ENCODE measurements around the gene FBXW10. TPM values are rescaled to one million over a fixed set of nuclear protein-coding genes. Genes with fewer than 3 reads are reported as not detected.
"Not testable (repeated sequence)": the region's sequence is repeated elsewhere in the genome, so short reads cannot be mapped to it uniquely, and the experiment has no call there.

Gene FBXW10
- total RNA-seq, 2 donors from 2014 or later = 0.10 to 0.14 TPM

- DNase-seq (ENCODE audit: low spot score); intact Hi-C loops (cut with DNase I): not testable (repeated sequence)
Observed at GRCh38 chr17:18747501-18747900, 3.6 kb downstream of the FBXW10 start.

- intact Hi-C loops (cut with DNase I); DNase-seq (ENCODE audit: low spot score): not testable (repeated sequence)
Observed at GRCh38 chr17:18750242-18750641, 6.4 kb downstream of the FBXW10 start.

GRCh38 chr17:18753829-18754409 lies 10.1 kb downstream of the FBXW10 start:
- DNase-seq (ENCODE audit: low spot score); intact Hi-C loops (cut with DNase I): not testable (repeated sequence)

GRCh38 chr17:18755969-18756368 lies 12.1 kb downstream of the FBXW10 start:
- DNase-seq (ENCODE audit: low spot score); intact Hi-C loops (cut with DNase I): not testable (repeated sequence)

GRCh38 chr17:18757368-18758044 lies 13.7 kb downstream of the FBXW10 start:
- intact Hi-C loops (cut with DNase I); DNase-seq (ENCODE audit: low spot score): not testable (repeated sequence)

GRCh38 chr17:18758344-18758743 lies 14.5 kb downstream of the FBXW10 start:
- intact Hi-C loops (cut with DNase I); DNase-seq (ENCODE audit: low spot score): not testable (repeated sequence)

- DNase-seq (ENCODE audit: low spot score); intact Hi-C loops (cut with DNase I): not testable (repeated sequence)
Observed at GRCh38 chr17:18760221-18760620, 16.4 kb downstream of the FBXW10 start.

GRCh38 chr17:18770572-18770971 lies 26.7 kb downstream of the FBXW10 start:
- DNase-seq (ENCODE audit: low spot score); intact Hi-C loops (cut with DNase I): not testable (repeated sequence)

GRCh38 chr17:18771066-18771465 lies 27.2 kb downstream of the FBXW10 start:
- not testable (repeated sequence) for DNase-seq (ENCODE audit: low spot score)

GRCh38 chr17:18772471-18772870 lies 28.6 kb downstream of the FBXW10 start:
- DNase-seq (ENCODE audit: low spot score) = no peak
- intact Hi-C loops (cut with DNase I) = no loop called here

More at GRCh38 chr17:18771066-18771465, 27.2 kb downstream of the FBXW10 start:
- intact Hi-C loops (cut with DNase I) = not testable (repeated sequence)

GRCh38 chr17:18780991-18781718 lies 37.3 kb downstream of the FBXW10 start, which contains the start of gene TVP23B:
TVP23B (plus strand) TSS chr17:18781183; CDS start chr17:18781294, 111 bp downstream.
- intact Hi-C loops (cut with DNase I) = not testable (repeated sequence)
- peak; percentile 99 for DNase-seq (ENCODE audit: low spot score)

GRCh38 chr17:18781805-18782204 lies 38.0 kb downstream of the FBXW10 start:
- intact Hi-C loops (cut with DNase I); DNase-seq (ENCODE audit: low spot score): not testable (repeated sequence)

- intact Hi-C loops (cut with DNase I); DNase-seq (ENCODE audit: low spot score): not testable (repeated sequence)
Observed at GRCh38 chr17:18785933-18786332, 42.1 kb downstream of the FBXW10 start.

- intact Hi-C loops (cut with DNase I); DNase-seq (ENCODE audit: low spot score): not testable (repeated sequence)
Observed at GRCh38 chr17:18786890-18787289, 43.0 kb downstream of the FBXW10 start.

- intact Hi-C loops (cut with DNase I); DNase-seq (ENCODE audit: low spot score): not testable (repeated sequence)
Observed at GRCh38 chr17:18791402-18791801, 47.5 kb downstream of the FBXW10 start.

GRCh38 chr17:18794841-18795240 lies 51.0 kb downstream of the FBXW10 start:
- intact Hi-C loops (cut with DNase I); DNase-seq (ENCODE audit: low spot score): not testable (repeated sequence)

- DNase-seq (ENCODE audit: low spot score); intact Hi-C loops (cut with DNase I): not testable (repeated sequence)
Observed at GRCh38 chr17:18796887-18797286, 53.0 kb downstream of the FBXW10 start.

GRCh38 chr17:18803458-18804245 lies 59.8 kb downstream of the FBXW10 start:
- intact Hi-C loops (cut with DNase I); DNase-seq (ENCODE audit: low spot score): not testable (repeated sequence)

GRCh38 chr17:18815924-18816323 lies 72.1 kb downstream of the FBXW10 start:
- intact Hi-C loops (cut with DNase I) = not testable (repeated sequence)

More at GRCh38 chr17:18815924-18816323, 72.1 kb downstream of the FBXW10 start:
- not testable (repeated sequence) for DNase-seq (ENCODE audit: low spot score)

All from posterior vena cava (tissue), 2 donors.